Measurements from ENCODE around the gene ANKRD40.

GRCh38 chr17:50685691-50686493, 21.8 kb downstream of the ANKRD40 start:
- TF ChIP-seq GATA2 (IDR thresholded peaks at IDR 0.05; ENCODE audit: low read depth, low read length) (no peak), GATA3 (IDR thresholded peaks at IDR 0.05; ENCODE audit: low read depth, low read length) (no peak)
